CD14-positive monocyte (primary cell): ENCODE results near the gene KCNIP3. TPM values are rescaled to one million over a fixed set of nuclear protein-coding genes. Genes with fewer than 3 reads are reported as not detected.
"Not testable (repeated sequence)": the region's sequence is repeated elsewhere in the genome, so short reads cannot be mapped to it uniquely, and the experiment has no call there.

ENCODE experiments used
- DNase-seq, 3 donors: peaks; one replicate each; pipeline ENCODE4 v3.0.0-alpha.2; 2011 to 2022
- H2AFZ ChIP-seq: 2 replicates; pipeline ENCODE4 v1.6.0; 2012; ENCODE audit warnings: mild to moderate bottlenecking, low read depth, low read length, inconsistent platforms; ENCODE audit not compliant: insufficient read depth, poor library complexity, severe bottlenecking
- H3K27ac ChIP-seq, 2 donors: 1 replicate in 1 of 2; 2 replicates in 1 of 2; pipeline ENCODE4 v1.5.1; 2012 to 2013; ENCODE audit warnings: low read length in 2 of 2, control low read depth in 1 of 2, inconsistent platforms in 1 of 2, low read depth in 1 of 2, mild to moderate bottlenecking in 1 of 2
- H3K27me3 ChIP-seq, 2 donors: one replicate each; pipeline versions ENCODE4 v1.6.0 to v1.6.1; 2011 to 2013; ENCODE audit warnings: low read length in 2 of 2; ENCODE audit not compliant: control insufficient read depth in 2 of 2, insufficient read depth in 2 of 2
- H3K36me3 ChIP-seq, 2 donors: replicated peaks in 1 of 2; 1 replicate in 1 of 2; 2 replicates in 1 of 2; pipeline versions ENCODE4 v1.5.1 to v1.6.1; 2012 to 2013; ENCODE audit warnings: low read length in 2 of 2, control low read depth in 1 of 2, inconsistent platforms in 1 of 2, mild to moderate bottlenecking in 1 of 2; ENCODE audit not compliant: insufficient read depth in 2 of 2, control insufficient read depth in 1 of 2
- H3K4me1 ChIP-seq, 2 donors: 1 replicate in 1 of 2; 2 replicates in 1 of 2; pipeline versions ENCODE4 v1.5.1 to v1.6.1; 2012 to 2013; ENCODE audit warnings: low read length in 2 of 2, control low read depth in 1 of 2, inconsistent platforms in 1 of 2, mild to moderate bottlenecking in 1 of 2, moderate library complexity in 1 of 2; ENCODE audit not compliant: insufficient read depth in 2 of 2, control insufficient read depth in 1 of 2
- H3K4me2 ChIP-seq: replicated peaks from 2 replicates; pipeline ENCODE3; 2012; ENCODE audit warnings: low read length, moderate library complexity, mild to moderate bottlenecking; ENCODE audit not compliant: poor library complexity, severe bottlenecking; ENCODE audit errors: extremely low read depth
- H3K4me3 ChIP-seq, 3 experiments: fragments of 200-600 bp in 1 of 3; sonication (generic) in 1 of 3; replicated peaks in 1 of 3; 1 replicate in 2 of 3; 2 replicates in 1 of 3; pipeline ENCODE4 v1.5.1; 2011 to 2013; ENCODE audit warnings: low read length in 3 of 3, mild to moderate bottlenecking in 3 of 3, control low read depth in 2 of 3, low read depth in 2 of 3, inconsistent platforms in 1 of 3, moderate library complexity in 1 of 3
- H3K79me2 ChIP-seq: 2 replicates; pipeline ENCODE4 v1.6.0; 2012; ENCODE audit warnings: mild to moderate bottlenecking, control low read depth, inconsistent platforms, low read length, moderate library complexity; ENCODE audit not compliant: insufficient read depth
- H3K9ac ChIP-seq: 2 replicates; pipeline ENCODE4 v1.6.0; 2017; ENCODE audit warnings: low read length, mild to moderate bottlenecking; ENCODE audit not compliant: insufficient read depth, poor library complexity, severe bottlenecking
- H3K9me3 ChIP-seq, 2 donors: replicated peaks in 1 of 2; 1 replicate in 1 of 2; 2 replicates in 1 of 2; pipeline versions ENCODE4 v1.5.1 to v1.6.1; 2012 to 2013; ENCODE audit warnings: low read length in 2 of 2, control low read depth in 1 of 2; ENCODE audit not compliant: control insufficient read depth in 1 of 2, insufficient read depth in 1 of 2
- H4K20me1 ChIP-seq: 2 replicates; pipeline ENCODE4 v1.6.0; 2012; ENCODE audit warnings: mild to moderate bottlenecking, low read length, control low read depth, moderate library complexity; ENCODE audit not compliant: insufficient read depth
- H3K27ac Mint-ChIP-seq, 7 donors: one replicate each; pipeline ENCODE4 v1.8.0; 2020; ENCODE audit warnings: mild to moderate bottlenecking in 7 of 7, mixed read lengths in 7 of 7, moderate library complexity in 6 of 7, inconsistent platforms in 2 of 7
- H3K27me3 Mint-ChIP-seq, 3 donors: one replicate each; pipeline ENCODE4 v1.8.0; 2021 to 2022; ENCODE audit warnings: low read depth in 3 of 3, mild to moderate bottlenecking in 3 of 3, mixed read lengths in 3 of 3, moderate library complexity in 3 of 3, inconsistent platforms in 1 of 3
- H3K36me3 Mint-ChIP-seq, 2 donors: one replicate each; pipeline ENCODE4 v1.8.0; 2020; ENCODE audit warnings: mixed read lengths in 2 of 2, inconsistent platforms in 1 of 2, mild to moderate bottlenecking in 1 of 2
- H3K4me1 Mint-ChIP-seq: one replicate; pipeline ENCODE4 v1.8.0; 2020; ENCODE audit warnings: mild to moderate bottlenecking, mixed read lengths
- H3K4me3 Mint-ChIP-seq, 2 donors: one replicate each; pipeline ENCODE4 v1.8.0; 2020; ENCODE audit warnings: mild to moderate bottlenecking in 2 of 2, mixed read lengths in 2 of 2, moderate library complexity in 1 of 2
- H3K9me3 Mint-ChIP-seq, 7 donors: one replicate each; pipeline ENCODE4 v1.8.0; 2020 to 2022; ENCODE audit warnings: mixed read lengths in 7 of 7, mild to moderate bottlenecking in 6 of 7, moderate library complexity in 6 of 7, inconsistent platforms in 2 of 7
- WGBS: methylation state at CpG from one replicate; pipeline ENCODE4 v1.1.5; 2013; ENCODE audit warnings: missing lambda C conversion rate; ENCODE audit not compliant: insufficient coverage; 5-methylcytosine and 5-hydroxymethylcytosine counted together
- intact Hi-C, 2 donors: fragments of 100-400 bp; cut with micrococcal nuclease; formaldehyde crosslinking; loops; one replicate each; pipeline versions ENCODE4 v1.15.0 to v1.15.1; 2023
- polyA plus RNA-seq, 3 donors: library from polyadenylated mRNA; depleted of rRNA in 1 of 3; unstranded in 2 of 3; stranded (reverse) in 1 of 3; fragments of 300-500 nt in 2 of 3; fragments of >200 nt in 1 of 3; fragmentation: Illumina TruSeq in 2 of 3; gene quantifications; 1 replicate in 2 of 3; 2 replicates in 1 of 3; pipeline ENCODE4 v1.2.3, GENCODE V29; 2012 to 2021
- TF ChIP-seq, protein P1 (sequence below): fragments of 200-600 bp; IDR thresholded peaks from one replicate; pipeline ENCODE4 v1.8.0; 2022; ENCODE audit warnings: antibody characterized with exemption, mild to moderate bottlenecking

Gene KCNIP3
- polyA plus RNA-seq, 3 donors: not detected

DNA sequence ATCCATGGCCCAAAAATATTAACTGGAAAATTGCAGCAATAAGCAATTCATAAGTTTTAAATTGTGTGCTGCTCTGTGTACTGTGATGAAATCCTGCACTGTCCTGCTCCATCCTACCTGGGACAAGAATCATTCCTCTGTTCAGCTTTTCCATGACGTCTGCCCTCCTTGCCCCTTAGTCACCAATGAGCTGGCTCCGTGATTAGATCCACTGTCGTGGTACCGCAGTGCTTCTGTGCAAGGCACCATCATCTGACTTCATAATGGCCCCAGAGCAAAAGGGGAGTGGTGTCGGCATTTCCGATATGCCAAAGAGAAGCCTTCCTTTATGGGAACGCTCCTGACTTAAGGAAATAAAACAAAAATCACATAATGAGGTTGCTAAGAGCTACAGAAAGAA, 101.9 kb downstream of the KCNIP3 start:
- Histone ChIP-seq H3K27me3 (no peaks in the 10 kb centered on the region), H3K9ac (no peak overlapping the region), H4K20me1 (no peaks in the 10 kb centered on the region), H3K36me3 (no peaks in the 10 kb centered on the region), H3K27ac (no peak overlapping the region), H2AFZ (no peak overlapping the region), H3K4me2 (no peak overlapping the region), H3K9me3 (no peaks in the 10 kb centered on the region), H3K79me2 (peaks cover 6% of the 10 kb centered on the region), H3K4me3 (no peak overlapping the region), H3K4me1 (peaks cover 17% of the 10 kb centered on the region in 2 donors)
- Mint-ChIP-seq H3K36me3 (no peaks in the 10 kb centered on the region), H3K4me1 (peaks cover 22% of the 10 kb centered on the region), H3K4me3 (no peak overlapping the region), H3K27me3 (peaks cover 0 to 7% (median 5%) of the 10 kb centered on the region in 3 donors), H3K27ac (peak overlapping the region in 1 of 7 donors; percentile 12), H3K9me3 (peaks cover 0 to 4% (median 0%) of the 10 kb centered on the region in 7 donors)
- no peak for DNase-seq
- 96% methylated on average over 4 of the region's 7 CpGs for WGBS
- TF ChIP-seq, protein P1, sequence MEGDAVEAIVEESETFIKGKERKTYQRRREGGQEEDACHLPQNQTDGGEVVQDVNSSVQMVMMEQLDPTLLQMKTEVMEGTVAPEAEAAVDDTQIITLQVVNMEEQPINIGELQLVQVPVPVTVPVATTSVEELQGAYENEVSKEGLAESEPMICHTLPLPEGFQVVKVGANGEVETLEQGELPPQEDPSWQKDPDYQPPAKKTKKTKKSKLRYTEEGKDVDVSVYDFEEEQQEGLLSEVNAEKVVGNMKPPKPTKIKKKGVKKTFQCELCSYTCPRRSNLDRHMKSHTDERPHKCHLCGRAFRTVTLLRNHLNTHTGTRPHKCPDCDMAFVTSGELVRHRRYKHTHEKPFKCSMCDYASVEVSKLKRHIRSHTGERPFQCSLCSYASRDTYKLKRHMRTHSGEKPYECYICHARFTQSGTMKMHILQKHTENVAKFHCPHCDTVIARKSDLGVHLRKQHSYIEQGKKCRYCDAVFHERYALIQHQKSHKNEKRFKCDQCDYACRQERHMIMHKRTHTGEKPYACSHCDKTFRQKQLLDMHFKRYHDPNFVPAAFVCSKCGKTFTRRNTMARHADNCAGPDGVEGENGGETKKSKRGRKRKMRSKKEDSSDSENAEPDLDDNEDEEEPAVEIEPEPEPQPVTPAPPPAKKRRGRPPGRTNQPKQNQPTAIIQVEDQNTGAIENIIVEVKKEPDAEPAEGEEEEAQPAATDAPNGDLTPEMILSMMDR: no peak
- intact Hi-C loops: no loop called here

DNA sequence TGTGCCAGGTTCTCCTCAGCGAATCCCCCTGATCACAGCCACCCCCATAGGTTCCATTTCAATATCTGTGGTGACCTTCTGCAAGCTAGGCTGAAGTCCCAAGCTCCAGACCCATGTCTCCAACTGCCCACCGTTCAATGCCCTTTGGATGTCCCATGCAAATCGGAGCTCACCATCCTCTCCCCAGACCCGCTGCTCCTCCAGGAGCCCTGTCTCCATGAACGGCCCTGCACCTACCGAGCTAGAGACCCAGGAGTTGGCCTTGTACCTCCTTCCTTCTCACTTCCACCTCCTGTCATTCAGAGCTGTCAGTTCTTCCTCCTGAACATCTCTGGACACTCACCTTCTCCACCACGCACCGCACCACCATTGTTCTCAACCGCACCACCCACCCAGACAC, 104.3 kb downstream of the KCNIP3 start:
- TF ChIP-seq, protein P1: no peak
- Mint-ChIP-seq H3K9me3 (peaks cover 0 to 4% (median 0%) of the 10 kb centered on the region in 7 donors), H3K4me3 (peak overlapping the region; percentile 98), H3K27me3 (peaks cover 0 to 3% (median 3%) of the 10 kb centered on the region in 3 donors), H3K4me1 (peaks cover 22% of the 10 kb centered on the region), H3K36me3 (no peaks in the 10 kb centered on the region), H3K27ac (peak overlapping the region in 1 of 7 donors; percentile 19)
- Histone ChIP-seq H3K27ac (no peak overlapping the region), H3K9ac (peak overlapping the region; percentile 88), H3K27me3 (no peaks in the 10 kb centered on the region), H3K4me1 (peaks cover 17% of the 10 kb centered on the region in 2 donors), H3K4me2 (peak overlapping the region; percentile 87), H3K4me3 (peak overlapping the region in 1 of 3 experiments; percentile 93), H3K9me3 (no peaks in the 10 kb centered on the region), H2AFZ (peak overlapping the region; percentile 99), H4K20me1 (no peaks in the 10 kb centered on the region), H3K36me3 (no peaks in the 10 kb centered on the region), H3K79me2 (peaks cover 6% of the 10 kb centered on the region)
- WGBS: 87% methylated on average over 8 of the region's 9 CpGs
- intact Hi-C loops: loop anchor here in 1 of 2 donors (5.0 kb wide), 1 partner anchor 234 kb away; the partner anchor contains the start of gene ZNF2
- no peak for DNase-seq

GRCh38 chr2:95402004-95402369, 104.8 kb downstream of the KCNIP3 start:
- WGBS: 1% methylated on average over 10 of the region's 10 CpGs
- not testable (repeated sequence) for DNase-seq, H3K27me3 ChIP-seq, H3K27me3 Mint-ChIP-seq, H3K9me3 ChIP-seq, H3K79me2 ChIP-seq, H3K9me3 Mint-ChIP-seq, H4K20me1 ChIP-seq, H3K36me3 Mint-ChIP-seq, H3K36me3 ChIP-seq
- peak overlapping the region; percentile 87 for H3K4me2 ChIP-seq
- H3K27ac Mint-ChIP-seq: peak overlapping the region; percentile 74 to 97 (median 92)
- peak overlapping the region; percentile 98 for H3K4me3 Mint-ChIP-seq
- peak overlapping the region; percentile 88 for H3K9ac ChIP-seq
- intact Hi-C loops: loop anchor here (2.0 to 5.0 kb wide), 2 partner anchors 235 to 237 kb away; partner anchors contain the start of gene ZNF2 (in 2 of the 2)
- peak overlapping the region; percentile 99 for H2AFZ ChIP-seq
- H3K4me1 Mint-ChIP-seq: peaks cover 22% of the 10 kb centered on the region
- peak overlapping the region; percentile 12 to 87 for H3K27ac ChIP-seq
- peaks cover 17% of the 10 kb centered on the region in 2 donors for H3K4me1 ChIP-seq
- peak overlapping the region; percentile 62 to 93 (median 93) for H3K4me3 ChIP-seq
